ENCODE measurements around the gene SLC13A2. TPM values are rescaled to one million over a fixed set of nuclear protein-coding genes. Genes with fewer than 3 reads are reported as not detected.

SLC13A2 gene
- total RNA-seq, 1 donor from 2014 or later = not detected

GRCh38 chr17:28470266-28470913 is 3.1 kb upstream of the SLC13A2 start:
- DNase-seq (ENCODE audit: low read depth) = no peak

DNA sequence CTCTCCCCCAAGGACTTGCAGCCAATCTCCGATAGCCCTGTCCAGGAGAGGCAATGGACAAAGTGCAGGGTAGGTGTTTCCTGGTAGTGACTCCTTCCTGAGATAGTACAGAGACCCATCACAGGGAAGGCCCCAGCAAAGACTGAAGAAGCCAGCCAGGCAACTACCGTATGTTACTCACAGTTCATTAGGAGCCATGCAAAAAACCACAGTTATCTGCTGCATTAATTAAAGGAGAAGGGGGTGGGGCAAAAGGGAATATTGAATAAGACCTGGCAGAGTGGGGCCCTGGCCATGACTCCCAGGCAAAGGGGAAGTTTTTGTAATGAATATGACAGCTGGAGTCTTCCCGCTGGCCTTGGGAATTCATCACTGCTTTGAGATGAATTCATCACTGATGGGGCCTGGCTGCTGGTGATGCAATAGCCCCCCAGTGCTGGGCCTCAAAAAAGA is 2.5 kb upstream of the SLC13A2 start:
- no peak for DNase-seq (ENCODE audit: low read depth)

- no peak for DNase-seq (ENCODE audit: low read depth)
These were observed 1.7 kb upstream of the SLC13A2 start for GRCh38 chr17:28471531-28472342.

DNA sequence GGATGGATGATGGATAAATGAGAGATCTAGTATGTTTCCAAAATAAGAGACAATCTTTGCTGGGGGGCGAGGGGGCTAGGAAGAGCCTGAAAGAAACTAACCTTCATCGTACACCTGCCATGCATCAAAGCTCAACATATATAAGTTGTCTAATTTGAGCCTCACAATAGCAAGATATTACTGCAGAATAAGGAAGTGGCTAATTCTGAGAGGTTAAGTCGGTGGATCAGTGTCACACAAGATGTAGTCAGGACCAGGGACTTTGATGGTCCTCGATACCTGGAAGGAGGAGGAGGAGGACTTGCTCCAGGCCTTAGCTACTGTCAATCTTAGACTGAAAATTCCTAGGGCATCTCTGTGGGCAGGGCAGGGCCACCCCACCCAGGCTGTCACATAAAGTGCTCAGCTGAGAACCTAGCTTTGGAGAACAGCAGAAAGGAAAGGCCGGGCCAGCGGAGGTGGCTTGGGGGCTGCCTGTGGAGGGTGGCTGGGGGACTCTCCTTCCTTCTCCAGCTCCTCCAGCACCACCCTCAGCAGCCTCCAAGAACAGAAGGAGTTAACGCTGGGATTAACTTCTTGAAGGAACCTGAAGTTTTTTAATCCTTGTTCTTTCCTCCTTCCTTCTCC is 460 bp upstream of the SLC13A2 start:
- DNase-seq (ENCODE audit: low read depth) = no peak

GRCh38 chr17:28474111-28474531 is 677 bp downstream of the SLC13A2 start:
- DNase-seq (ENCODE audit: low read depth) = no peak

DNA sequence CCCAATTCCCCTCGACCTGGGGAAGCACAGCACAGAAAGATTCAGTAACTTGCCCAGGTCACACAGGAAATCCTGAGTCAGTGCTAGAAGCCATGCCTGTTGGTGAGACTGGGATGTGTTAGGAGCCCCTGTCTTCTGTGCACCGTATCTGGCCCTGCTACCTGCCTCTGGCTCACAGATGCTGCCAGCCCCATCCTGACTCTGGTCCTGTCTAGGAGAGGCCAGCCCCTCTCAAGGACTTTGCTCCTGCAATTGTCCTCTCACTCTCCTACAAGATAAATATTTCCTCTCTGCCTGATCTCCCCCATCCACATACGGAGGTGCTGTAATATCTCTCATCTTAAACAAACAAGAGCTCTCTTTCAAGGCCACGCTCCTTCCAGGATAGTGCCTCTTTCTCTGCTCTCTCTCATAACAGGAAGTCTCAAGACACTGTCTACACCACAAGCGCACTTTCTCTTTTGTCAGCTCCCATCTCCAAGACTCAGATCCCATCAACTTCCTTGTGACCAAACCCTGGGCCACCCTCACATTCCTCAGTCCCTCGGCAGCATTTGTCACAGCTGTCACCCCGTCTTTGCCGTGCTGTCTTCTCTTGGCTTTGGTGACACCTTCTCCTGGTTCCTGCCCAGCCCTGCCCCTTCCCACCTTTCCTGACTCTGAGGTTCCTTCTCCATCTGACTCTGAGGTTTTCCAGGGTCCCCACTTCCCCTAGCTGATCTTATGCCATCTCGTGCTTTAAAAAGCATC is 1.9 kb downstream of the SLC13A2 start:
- DNase-seq (ENCODE audit: low read depth) = no peak

GRCh38 chr17:28476076-28476865 is 2.8 kb downstream of the SLC13A2 start:
- no peak for DNase-seq (ENCODE audit: low read depth)

GRCh38 chr17:28477928-28478327 is 4.5 kb downstream of the SLC13A2 start:
- no peak for DNase-seq (ENCODE audit: low read depth)

GRCh38 chr17:28478712-28479615 is 5.5 kb downstream of the SLC13A2 start:
- no peak for DNase-seq (ENCODE audit: low read depth)

GRCh38 chr17:28480278-28480677 is 6.8 kb downstream of the SLC13A2 start:
- no peak for DNase-seq (ENCODE audit: low read depth)

DNA sequence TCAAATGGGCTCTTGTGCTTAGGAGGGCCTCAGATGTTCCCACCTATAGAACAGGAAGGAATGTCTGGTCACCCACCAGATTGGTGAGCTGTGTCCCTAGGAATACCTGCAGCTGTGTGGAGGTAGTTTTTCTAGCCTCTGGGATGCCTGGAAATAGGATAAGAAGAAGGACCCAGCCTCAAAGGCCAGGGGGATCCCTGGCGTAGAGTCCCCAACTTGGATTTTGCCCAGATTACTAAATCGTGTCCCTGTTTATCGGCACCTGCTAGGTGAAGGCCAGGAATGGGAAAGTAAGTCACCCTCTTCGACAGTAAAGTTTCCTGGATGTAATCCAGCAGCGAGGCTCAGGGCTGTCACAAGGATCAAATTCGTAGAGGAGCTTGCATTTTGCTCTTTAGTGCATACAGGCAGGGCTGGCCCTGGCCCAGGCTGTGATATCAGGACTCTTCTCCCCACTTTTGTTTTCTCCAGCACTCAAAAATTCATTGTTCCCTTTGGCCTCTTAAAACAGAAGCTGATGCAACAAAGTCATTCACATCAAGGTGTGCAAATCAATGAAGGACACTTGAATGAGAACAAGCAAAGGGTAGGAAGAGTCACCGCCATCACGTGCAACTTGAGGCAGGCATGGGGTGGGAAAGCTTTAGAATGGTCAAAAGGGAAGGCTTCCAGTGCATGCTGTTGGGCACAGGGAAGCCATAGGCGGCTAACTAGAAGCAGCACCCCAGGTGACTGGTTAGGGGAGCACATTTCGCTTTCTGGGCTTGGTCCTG is 7.5 kb downstream of the SLC13A2 start:
- DNase-seq (ENCODE audit: low read depth) = no peak

DNA sequence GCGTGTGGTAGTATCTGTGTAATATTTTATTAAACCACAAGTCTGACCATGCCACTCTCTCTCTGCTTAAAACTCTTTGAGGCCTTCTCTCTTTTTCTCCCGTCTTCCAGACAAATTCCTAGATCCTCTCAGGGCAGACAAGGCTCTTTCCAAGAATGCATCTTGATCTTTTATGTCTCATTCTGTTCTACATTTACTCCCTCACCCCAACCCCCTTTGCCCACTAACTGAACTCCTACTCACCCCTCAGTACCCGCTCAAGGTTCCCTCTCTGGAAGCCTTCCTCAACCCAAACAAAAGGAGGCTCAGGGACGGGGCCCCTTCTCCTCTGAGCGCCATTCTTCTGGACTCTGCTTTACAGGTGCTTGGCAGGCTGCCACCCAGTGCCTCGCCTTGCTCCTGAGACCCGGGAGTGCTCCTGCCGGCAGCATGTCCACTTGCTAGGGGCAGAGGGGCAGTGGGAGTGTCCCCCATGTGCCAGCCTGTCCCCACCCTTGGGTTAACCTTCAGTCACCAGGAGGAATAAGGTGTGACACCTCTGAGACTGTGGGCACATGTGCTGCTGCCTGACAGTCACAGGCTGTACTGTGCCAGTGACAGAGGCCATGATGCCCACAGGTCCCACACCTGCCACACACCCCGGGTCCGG is 9.2 kb downstream of the SLC13A2 start:
- no peak for DNase-seq (ENCODE audit: low read depth)

GRCh38 chr17:28484296-28484695 is 10.9 kb downstream of the SLC13A2 start:
- no peak for DNase-seq (ENCODE audit: low read depth)

DNA sequence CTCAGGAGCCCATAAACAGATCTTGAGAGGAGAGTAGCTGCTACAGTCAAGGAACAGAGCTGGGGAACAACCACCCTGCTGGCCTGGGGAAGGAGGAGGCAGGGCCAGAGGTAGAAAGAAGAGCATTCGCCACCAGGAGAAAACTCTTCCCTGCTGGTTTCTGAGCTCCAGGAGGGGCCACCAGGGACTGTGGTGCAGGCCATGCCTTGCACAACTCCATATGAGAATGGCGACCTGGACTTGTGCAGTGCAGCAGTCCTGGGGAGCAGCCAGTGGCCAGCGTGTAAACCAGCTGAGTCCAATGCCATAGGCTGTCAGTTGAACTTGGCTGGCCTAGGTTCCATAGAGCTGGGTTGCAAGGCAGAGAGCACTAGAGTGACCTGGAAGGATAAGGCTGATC is 11.6 kb downstream of the SLC13A2 start:
- DNase-seq (ENCODE audit: low read depth) = no peak

GRCh38 chr17:28487881-28488532 is 14.6 kb downstream of the SLC13A2 start:
- DNase-seq (ENCODE audit: low read depth) = no peak

GRCh38 chr17:28488533-28489276 is 15.3 kb downstream of the SLC13A2 start:
- DNase-seq (ENCODE audit: low read depth) = no peak

GRCh38 chr17:28491286-28491685 is 17.8 kb downstream of the SLC13A2 start:
- DNase-seq (ENCODE audit: low read depth) = no peak

Measured in myocyte (in vitro differentiated cells).